Endothelial cell of umbilical vein (primary cell): ENCODE data around the gene NTN4. TPM values are rescaled to one million over a fixed set of nuclear protein-coding genes. Genes with fewer than 3 reads are reported as not detected.

Experiments used
- BruUV-seq: library from RNA; stranded (reverse); fragments of 400-500 nt; replicated peaks from 2 replicates; lab custom pipeline; 2021; lab: Mats Ljungman, UMichigan
- CTCF ChIA-PET: fragments of 300-600, 350-600 bp; sonication (Branson Sonifier 250); formaldehyde crosslinking; loops from one replicate; lab custom pipeline; 2021; ENCODE audit warnings: antibody characterized with exemption, inconsistent platforms; lab: Charles Lee
- POLR2A ChIA-PET: fragments of 300-600, 350-600 bp; sonication (Branson Sonifier 250); formaldehyde crosslinking; loops from one replicate; lab custom pipeline; 2021; ENCODE audit warnings: antibody characterized with exemption, inconsistent platforms; lab: Charles Lee
- DNase-seq: peaks from one replicate; pipeline ENCODE4 v3.0.0-alpha.2; 2011; ENCODE audit warnings: low read depth, low spot score
- FAIRE-seq: peaks from 2 replicates; lab custom pipeline; 2011; peaks lifted over from hg19 to GRCh38; lab: Jason Lieb, UNC
- H2AFZ ChIP-seq: 2 replicates; pipeline ENCODE4 v1.6.0; 2012; ENCODE audit warnings: low read depth, low read length, control low read depth, inconsistent platforms
- H3K27ac ChIP-seq: 2 replicates; pipeline ENCODE4 v1.5.1; 2011; ENCODE audit warnings: low read depth, mild to moderate bottlenecking, control low read depth, low read length, moderate library complexity; ENCODE audit not compliant: insufficient read depth
- H3K27me3 ChIP-seq, 2 experiments: 2 replicates each; pipeline versions ENCODE4 v1.6.0 to v1.6.1; 2011; ENCODE audit warnings: low read length in 2 of 2, mixed read lengths in 1 of 2; ENCODE audit not compliant: control insufficient read depth in 2 of 2, insufficient read depth in 2 of 2
- H3K36me3 ChIP-seq, 2 experiments: 2 replicates in 1 of 2; 3 replicates in 1 of 2; pipeline ENCODE4 v1.5.1; 2011; ENCODE audit warnings: low read length in 2 of 2, mild to moderate bottlenecking in 1 of 2, moderate library complexity in 1 of 2; ENCODE audit not compliant: control insufficient read depth in 2 of 2, insufficient read depth in 2 of 2; ENCODE audit errors: extremely low read depth in 1 of 2
- H3K4me1 ChIP-seq: 3 replicates; pipeline ENCODE4 v1.5.1; 2011; ENCODE audit warnings: mild to moderate bottlenecking, low read length; ENCODE audit not compliant: control insufficient read depth, insufficient read depth; ENCODE audit errors: extremely low read depth
- H3K4me2 ChIP-seq: 2 replicates; pipeline ENCODE4 v1.6.1; 2011; ENCODE audit warnings: low read length, control low read depth, mixed read lengths; ENCODE audit not compliant: insufficient read depth
- H3K4me3 ChIP-seq, 3 experiments: fragments of 200-600 bp in 1 of 3; sonication (generic), shearing (Covaris generic) in 1 of 3; replicated peaks in 1 of 3; 2 replicates each; pipeline ENCODE4 v1.5.1; 2011 to 2016; ENCODE audit warnings: control low read depth in 3 of 3, low read length in 3 of 3, mild to moderate bottlenecking in 2 of 3, inconsistent platforms in 1 of 3, low read depth in 1 of 3, moderate library complexity in 1 of 3; ENCODE audit not compliant: insufficient read depth in 1 of 3
- H3K79me2 ChIP-seq: 2 replicates; pipeline ENCODE4 v1.6.0; 2012; ENCODE audit warnings: low read length, inconsistent platforms; ENCODE audit not compliant: control insufficient read depth, insufficient read depth
- H3K9ac ChIP-seq: replicated peaks from 2 replicates; pipeline ENCODE3; 2011; ENCODE audit warnings: low read length, control low read depth; ENCODE audit not compliant: insufficient read depth; ENCODE audit errors: extremely low read depth
- H3K9me1 ChIP-seq: replicated peaks from 3 replicates; pipeline ENCODE4 v1.6.0; 2011; ENCODE audit warnings: mild to moderate bottlenecking, low read length; ENCODE audit not compliant: control insufficient read depth, insufficient read depth; ENCODE audit errors: extremely low read depth
- H3K9me3 ChIP-seq: replicated peaks from 2 replicates; pipeline ENCODE4 v1.5.1; 2012; ENCODE audit warnings: low read length, inconsistent platforms; ENCODE audit not compliant: control insufficient read depth, insufficient read depth
- H4K20me1 ChIP-seq: replicated peaks from 2 replicates; pipeline ENCODE3; 2011; ENCODE audit warnings: mild to moderate bottlenecking, low read length; ENCODE audit not compliant: control insufficient read depth, insufficient read depth; ENCODE audit errors: extremely low read depth
- EZH2 ChIP-seq: IDR thresholded peaks from 2 replicates; pipeline ENCODE4 v1.6.1; 2012; ENCODE audit warnings: borderline replicate concordance, low read depth, mild to moderate bottlenecking, moderate library complexity, low read length, inconsistent platforms; ENCODE audit not compliant: severe bottlenecking
- FOS ChIP-seq: IDR thresholded peaks from 2 replicates; pipeline ENCODE4 v1.6.1; 2011; ENCODE audit warnings: mild to moderate bottlenecking, low read length, moderate library complexity, borderline replicate concordance; ENCODE audit not compliant: insufficient read depth
- GATA2 ChIP-seq: IDR thresholded peaks from 2 replicates; pipeline ENCODE4 v1.7.0; 2011; ENCODE audit warnings: low read depth, mild to moderate bottlenecking, moderate library complexity, mixed read lengths, low read length; ENCODE audit not compliant: insufficient read length, insufficient read depth
- JUN ChIP-seq: IDR thresholded peaks from 2 replicates; pipeline ENCODE4 v1.6.1; 2011; ENCODE audit warnings: borderline replicate concordance, low read depth; ENCODE audit not compliant: insufficient read length, insufficient read depth
- MYC ChIP-seq: IDR thresholded peaks from one replicate; pipeline ENCODE4 v1.6.1; 2011; ENCODE audit warnings: mild to moderate bottlenecking, low read depth, low read length
- POLR2A ChIP-seq: IDR thresholded peaks from 2 replicates; pipeline ENCODE4 v1.6.1; 2012; ENCODE audit warnings: low read depth, mild to moderate bottlenecking, control low read depth, low read length
- POLR2AphosphoS5 ChIP-seq: IDR thresholded peaks from 2 replicates; pipeline ENCODE4 v1.6.1; 2012; ENCODE audit warnings: low read depth, mild to moderate bottlenecking, control low read depth, low read length, moderate library complexity; ENCODE audit not compliant: insufficient read depth
- dilution Hi-C: fragments of 300-500 bp; cut with MboI; formaldehyde crosslinking; loops from one replicate; pipeline ENCODE4 v1.15.0; 2019; ENCODE audit warnings: low sequenced_read_pairs; ENCODE audit not compliant: extremely low pct_ligation_motif_present
- intact Hi-C: fragments of 100-400 bp; cut with micrococcal nuclease; formaldehyde crosslinking; loops from one replicate; pipeline ENCODE4 v1.10.0; 2022
- polyA plus RNA-seq, 4 experiments: library from polyadenylated mRNA; depleted of rRNA in 3 of 4; stranded (reverse) in 3 of 4; unstranded in 1 of 4; fragments of >200 nt; gene quantifications; 2 replicates each; pipeline versions ENCODE4 v1.2.1 to v1.2.3, GENCODE V29; 2011 to 2012; ENCODE audit warnings: missing spikeins in 1 of 4
- total RNA-seq: library from RNA; stranded (reverse); gene quantifications from 2 replicates; pipeline ENCODE4 v1.2.3, GENCODE V29; 2021
- TF ChIP-seq, protein P1 (sequence below): IDR thresholded peaks from 2 replicates; pipeline ENCODE4 v1.6.1; 2011; ENCODE audit not compliant: insufficient read depth, insufficient read length
- TF ChIP-seq, protein P2 (sequence below), 2 donors: IDR thresholded peaks; 1 replicate in 1 of 2; 2 replicates in 1 of 2; pipeline ENCODE4 v1.5.1; 2011; ENCODE audit warnings: low read length in 2 of 2, mild to moderate bottlenecking in 2 of 2, moderate library complexity in 2 of 2, control low read depth in 1 of 2, inconsistent platforms in 1 of 2, low read depth in 1 of 2; ENCODE audit not compliant: insufficient read depth in 1 of 2; ENCODE audit errors: extremely low read depth in 1 of 2

The NTN4 gene
- total and polyA plus RNA-seq, 2 donors (not counting 3 experiments of a cell fraction or from before 2014, with no cell fraction given) = 120 to 317 TPM

DNA sequence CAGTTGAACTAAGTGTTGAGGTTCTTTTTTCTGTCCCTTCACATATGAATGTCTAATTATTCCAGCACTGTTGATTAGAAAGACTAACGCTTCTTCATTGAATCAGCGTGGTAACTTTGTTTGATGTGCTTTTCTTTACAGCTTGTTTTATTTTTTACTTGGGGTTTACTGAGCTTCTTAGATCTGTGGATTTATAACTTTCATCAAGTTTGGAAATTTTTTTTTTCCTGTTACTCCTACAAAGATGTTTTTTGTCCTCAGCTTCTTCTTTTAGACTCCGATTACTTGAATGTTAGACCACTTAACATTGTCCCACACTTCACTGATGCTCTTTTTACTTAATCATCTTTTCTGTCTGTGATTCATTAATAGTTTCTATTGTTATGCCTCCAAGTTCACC lies 31.5 kb downstream of the NTN4 start:
- dilution Hi-C loops = no loop called here
- ChIA-PET CTCF (interaction anchor here (0.9 to 1.5 kb wide), 2 partner anchors 15 to 177 kb away, joined by 4 read pairs; no protein-coding TSS in a partner anchor), POLR2A (no interaction called here)
- H3K79me2 ChIP-seq = no peaks in the 10 kb centered on the region
- H3K4me3 ChIP-seq = no peak overlapping the region
- no peaks in the 10 kb centered on the region for H3K9me1 ChIP-seq
- H3K27me3 ChIP-seq = no peaks in the 10 kb centered on the region
- peaks cover 0 to 10% of the 10 kb centered on the region in 2 experiments for H3K36me3 ChIP-seq
- H3K9ac ChIP-seq = no peak overlapping the region
- H3K4me2 ChIP-seq = no peak overlapping the region
- DNase-seq = no peak
- no peak overlapping the region for H3K27ac ChIP-seq
- BruUV-seq = no TSS peak
- TF ChIP-seq POLR2A = no peak
- TF ChIP-seq JUN = no peak
- no peak for TF ChIP-seq POLR2AphosphoS5
- TF ChIP-seq, protein P1, sequence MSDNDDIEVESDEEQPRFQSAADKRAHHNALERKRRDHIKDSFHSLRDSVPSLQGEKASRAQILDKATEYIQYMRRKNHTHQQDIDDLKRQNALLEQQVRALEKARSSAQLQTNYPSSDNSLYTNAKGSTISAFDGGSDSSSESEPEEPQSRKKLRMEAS = no peak
- no peak for TF ChIP-seq GATA2
- TF ChIP-seq, protein P2, sequence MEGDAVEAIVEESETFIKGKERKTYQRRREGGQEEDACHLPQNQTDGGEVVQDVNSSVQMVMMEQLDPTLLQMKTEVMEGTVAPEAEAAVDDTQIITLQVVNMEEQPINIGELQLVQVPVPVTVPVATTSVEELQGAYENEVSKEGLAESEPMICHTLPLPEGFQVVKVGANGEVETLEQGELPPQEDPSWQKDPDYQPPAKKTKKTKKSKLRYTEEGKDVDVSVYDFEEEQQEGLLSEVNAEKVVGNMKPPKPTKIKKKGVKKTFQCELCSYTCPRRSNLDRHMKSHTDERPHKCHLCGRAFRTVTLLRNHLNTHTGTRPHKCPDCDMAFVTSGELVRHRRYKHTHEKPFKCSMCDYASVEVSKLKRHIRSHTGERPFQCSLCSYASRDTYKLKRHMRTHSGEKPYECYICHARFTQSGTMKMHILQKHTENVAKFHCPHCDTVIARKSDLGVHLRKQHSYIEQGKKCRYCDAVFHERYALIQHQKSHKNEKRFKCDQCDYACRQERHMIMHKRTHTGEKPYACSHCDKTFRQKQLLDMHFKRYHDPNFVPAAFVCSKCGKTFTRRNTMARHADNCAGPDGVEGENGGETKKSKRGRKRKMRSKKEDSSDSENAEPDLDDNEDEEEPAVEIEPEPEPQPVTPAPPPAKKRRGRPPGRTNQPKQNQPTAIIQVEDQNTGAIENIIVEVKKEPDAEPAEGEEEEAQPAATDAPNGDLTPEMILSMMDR (IDR thresholded peaks at IDR 0.05; ENCODE audit: extremely low read depth in 1 of 2, insufficient read depth in 1 of 2, low read depth in 1 of 2, low read length in 2 of 2) = no peak
- TF ChIP-seq FOS = no peak
- TF ChIP-seq MYC = no peak
- no peak for TF ChIP-seq EZH2
- no peak for FAIRE-seq
- intact Hi-C loops = no loop called here
- H3K4me1 ChIP-seq = peaks cover 5% of the 10 kb centered on the region
- no peaks in the 10 kb centered on the region for H3K9me3 ChIP-seq
- no peaks in the 10 kb centered on the region for H4K20me1 ChIP-seq
- no peak overlapping the region for H2AFZ ChIP-seq
